Suprapubic skin (tissue), 4 donors: ENCODE data around the gene MALT1.

Experiments
- CTCF ChIP-seq, 2 donors: fragments of 200-600 bp in 1 of 2; fragments of 450-650 bp in 1 of 2; sonication (generic) in 1 of 2; IDR thresholded peaks; one replicate each; pipeline ENCODE4 v1.5.1; 2016 to 2019; ENCODE audit warnings: antibody characterized with exemption in 2 of 2, mild to moderate bottlenecking in 1 of 2, moderate library complexity in 1 of 2
- EP300 ChIP-seq: sonication (generic); formaldehyde crosslinking; IDR thresholded peaks from one replicate; pipeline ENCODE4 v1.6.1; 2017; ENCODE audit warnings: antibody characterized with exemption
- POLR2A ChIP-seq, 2 donors: fragments of 450-650 bp; IDR thresholded peaks; one replicate each; pipeline ENCODE4 v1.6.1; 2017; ENCODE audit warnings: antibody characterized with exemption in 2 of 2, mild to moderate bottlenecking in 2 of 2, moderate library complexity in 2 of 2
- POLR2AphosphoS5 ChIP-seq, 3 donors: sonication (generic); formaldehyde crosslinking; IDR thresholded peaks; one replicate each; pipeline ENCODE4 v1.6.1; 2017; ENCODE audit warnings: antibody characterized with exemption in 3 of 3

DNA sequence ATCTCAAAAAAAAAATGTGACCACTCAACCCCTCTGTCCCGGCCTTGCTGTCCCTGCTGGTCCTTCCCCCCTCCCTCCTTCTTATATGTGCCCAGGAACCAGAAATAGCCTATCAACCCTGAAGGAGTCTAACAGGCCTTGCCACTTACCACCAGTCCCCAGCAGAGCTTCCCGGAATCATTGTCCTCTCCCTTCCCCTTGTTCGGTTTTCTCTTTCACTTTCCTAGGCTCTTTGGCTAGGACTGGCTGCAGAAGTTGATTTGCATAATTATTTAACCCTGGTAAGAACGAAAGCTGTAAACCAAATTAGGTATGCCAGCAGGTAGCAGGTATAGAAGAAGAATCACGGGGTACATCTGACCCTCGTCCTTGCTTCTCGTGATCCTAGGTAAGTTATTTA lies 120.8 kb downstream of the MALT1 start:
- no peak for TF ChIP-seq CTCF (IDR thresholded peaks at IDR 0.05)
- TF ChIP-seq EP300, result no peak
- TF ChIP-seq POLR2A (IDR thresholded peaks at IDR 0.05), result no peak
- no peak for TF ChIP-seq POLR2AphosphoS5 (IDR thresholded peaks at IDR 0.05)
